Skeletal muscle tissue (tissue), 4 donors: Measurements from ENCODE around the gene VAV2. TPM values are rescaled to one million over a fixed set of nuclear protein-coding genes. Genes with fewer than 3 reads are reported as not detected.

Experiments
- H3K27ac ChIP-seq: one replicate; pipeline ENCODE4 v1.7.0; 2013; ENCODE audit warnings: mild to moderate bottlenecking, low read depth, low read length, inconsistent platforms
- H3K27me3 ChIP-seq, 3 donors: one replicate each; pipeline ENCODE4 v1.7.0; 2013; ENCODE audit warnings: low read length in 3 of 3; ENCODE audit not compliant: control insufficient read depth in 3 of 3, insufficient read depth in 3 of 3
- H3K36me3 ChIP-seq, 3 donors: one replicate each; pipeline ENCODE4 v1.7.0; 2013; ENCODE audit warnings: low read length in 3 of 3; ENCODE audit not compliant: control insufficient read depth in 3 of 3, insufficient read depth in 3 of 3
- H3K4me1 ChIP-seq, 3 donors: one replicate each; pipeline ENCODE4 v1.7.0; 2013; ENCODE audit warnings: low read length in 3 of 3, mild to moderate bottlenecking in 3 of 3; ENCODE audit not compliant: control insufficient read depth in 3 of 3, insufficient read depth in 3 of 3
- H3K4me3 ChIP-seq, 3 donors: one replicate each; pipeline ENCODE4 v1.7.0; 2013; ENCODE audit warnings: low read length in 3 of 3
- H3K9ac ChIP-seq, 3 donors: one replicate each; pipeline ENCODE4 v1.7.0; 2013; ENCODE audit warnings: low read length in 3 of 3, mild to moderate bottlenecking in 3 of 3, moderate library complexity in 2 of 3, low read depth in 1 of 3
- H3K9me3 ChIP-seq, 3 donors: one replicate each; pipeline ENCODE4 v1.7.0; 2013; ENCODE audit warnings: low read length in 3 of 3; ENCODE audit not compliant: control insufficient read depth in 3 of 3
- total RNA-seq: library from RNA; depleted of rRNA; stranded (reverse); fragments of >200 nt; gene quantifications from one replicate; pipeline ENCODE4 v1.2.3, GENCODE V29; 2014
- donor health status: Osteomylitis.

VAV2 gene
- total RNA-seq, 1 donor from 2014 or later, result 9.9 TPM

DNA sequence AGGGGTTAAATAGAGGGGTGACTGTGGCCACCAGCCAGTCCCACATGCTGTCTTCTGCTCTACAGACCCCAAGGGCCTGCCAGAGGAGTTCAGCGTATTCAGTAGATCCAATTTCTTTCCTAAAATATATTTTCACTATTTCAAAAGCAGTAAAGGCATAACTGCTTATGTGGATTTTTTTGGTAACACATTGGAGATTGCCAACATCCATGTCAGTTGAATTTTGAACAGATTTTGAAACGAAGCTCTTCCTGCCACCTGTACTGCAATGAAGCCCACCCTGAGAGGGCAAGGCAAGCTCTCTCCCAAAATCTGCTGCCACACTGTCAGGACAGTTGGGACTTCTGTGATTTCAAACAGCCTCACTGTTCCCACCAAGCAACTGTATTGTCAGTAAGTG is 216.8 kb downstream of the VAV2 start:
- Histone ChIP-seq H3K27me3 (no peaks in the 10 kb centered on the region), H3K4me3 (no peak overlapping the region), H3K9ac (no peak overlapping the region), H3K9me3 (peaks cover 0 to 4% (median 0%) of the 10 kb centered on the region in 3 donors), H3K36me3 (peaks cover 5 to 18% (median 8%) of the 10 kb centered on the region in 3 donors), H3K4me1 (peaks cover 0 to 6% (median 4%) of the 10 kb centered on the region in 3 donors), H3K27ac (no peak overlapping the region)

DNA sequence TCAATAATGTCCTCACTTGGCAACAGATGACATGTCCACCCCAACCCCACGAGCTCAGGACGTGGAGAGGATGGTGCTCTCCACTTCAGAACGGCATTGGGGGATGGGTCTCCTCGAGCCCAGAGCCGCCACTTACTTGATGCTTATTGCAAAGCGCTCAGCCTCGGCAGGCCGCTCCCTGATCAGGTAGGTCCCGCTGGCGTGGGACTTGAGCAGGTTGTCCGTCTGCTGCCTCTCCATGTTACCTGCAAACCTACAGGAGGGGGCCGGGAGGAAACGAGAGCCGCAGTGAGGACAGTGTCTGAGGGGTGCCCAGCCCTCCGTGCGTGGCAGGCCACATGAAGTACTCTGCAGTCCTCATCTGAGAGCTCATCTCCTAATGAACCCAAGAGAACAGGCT is 217.3 kb downstream of the VAV2 start:
- no peak overlapping the region for H3K4me3 ChIP-seq
- no peaks in the 10 kb centered on the region for H3K27me3 ChIP-seq
- H3K27ac ChIP-seq, result no peak overlapping the region
- peaks cover 5 to 18% (median 8%) of the 10 kb centered on the region in 3 donors for H3K36me3 ChIP-seq
- H3K9me3 ChIP-seq, result peaks cover 0 to 4% (median 0%) of the 10 kb centered on the region in 3 donors
- peaks cover 0 to 6% (median 4%) of the 10 kb centered on the region in 3 donors for H3K4me1 ChIP-seq
- H3K9ac ChIP-seq, result no peak overlapping the region

DNA sequence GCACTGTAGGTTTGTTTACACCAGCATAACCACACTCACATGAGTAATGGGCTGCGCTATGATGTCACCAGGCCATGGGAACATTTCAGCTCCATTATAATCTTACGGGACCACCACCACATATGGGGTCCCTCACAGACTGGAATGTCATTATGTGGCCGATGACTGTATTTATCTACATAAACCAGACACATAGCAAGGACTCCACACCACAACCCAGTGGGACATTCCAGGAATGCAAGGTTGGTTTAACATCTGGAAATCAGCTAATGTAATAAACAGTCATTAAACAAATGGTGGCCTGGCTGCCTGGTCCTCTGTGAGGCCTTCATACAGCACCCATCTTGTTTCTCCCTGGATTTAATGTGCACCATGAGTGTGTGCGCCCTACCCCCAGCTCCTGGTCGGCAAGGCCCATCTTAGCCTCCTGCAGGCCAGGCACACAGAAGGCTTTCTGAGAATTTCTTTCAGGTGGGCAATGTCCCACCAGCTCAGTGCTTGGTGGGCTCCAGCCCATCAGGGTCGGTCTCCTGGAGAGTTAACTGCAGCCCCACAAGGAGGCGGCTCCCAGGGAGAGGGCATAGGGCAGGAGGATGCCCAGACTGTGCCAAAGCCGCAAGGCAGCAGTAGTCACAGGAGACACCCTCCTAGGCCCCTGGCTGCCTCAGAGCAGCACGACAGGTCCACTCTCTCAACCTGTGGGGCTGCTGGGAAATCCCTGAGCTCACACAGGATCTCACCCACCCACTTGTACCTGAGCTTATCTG is 218.1 kb downstream of the VAV2 start:
- Histone ChIP-seq H3K4me3 (no peak overlapping the region), H3K27ac (no peak overlapping the region), H3K9me3 (peaks cover 0 to 4% (median 0%) of the 10 kb centered on the region in 3 donors), H3K4me1 (peaks cover 0 to 6% (median 4%) of the 10 kb centered on the region in 3 donors), H3K9ac (no peak overlapping the region), H3K27me3 (no peaks in the 10 kb centered on the region), H3K36me3 (peaks cover 5 to 16% (median 8%) of the 10 kb centered on the region in 3 donors)

DNA sequence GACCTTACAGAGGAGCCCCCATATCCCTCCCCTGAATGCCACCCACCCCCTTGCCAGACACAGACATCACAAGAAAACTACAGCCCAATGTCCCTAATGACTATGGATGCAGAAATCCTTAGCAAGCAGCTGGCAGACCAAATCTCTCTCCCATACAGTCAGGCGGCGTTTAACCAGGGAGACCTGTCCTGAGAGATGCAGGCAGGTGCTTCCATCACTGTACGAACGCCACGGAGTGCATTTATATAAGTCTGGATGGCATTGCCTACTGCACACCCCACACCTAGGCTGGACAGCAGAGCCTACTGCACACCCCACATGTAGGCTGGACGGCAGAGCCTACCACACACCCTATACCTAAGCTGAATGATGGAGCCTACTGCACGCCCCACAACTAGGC is 219.5 kb downstream of the VAV2 start:
- H3K9me3 ChIP-seq, result peaks cover 0 to 7% (median 0%) of the 10 kb centered on the region in 3 donors
- H3K9ac ChIP-seq, result no peak overlapping the region
- peaks cover 0 to 5% (median 4%) of the 10 kb centered on the region in 3 donors for H3K4me1 ChIP-seq
- no peak overlapping the region for H3K27ac ChIP-seq
- no peak overlapping the region for H3K4me3 ChIP-seq
- H3K27me3 ChIP-seq, result no peaks in the 10 kb centered on the region
- H3K36me3 ChIP-seq, result peaks cover 11 to 25% (median 15%) of the 10 kb centered on the region in 3 donors

DNA sequence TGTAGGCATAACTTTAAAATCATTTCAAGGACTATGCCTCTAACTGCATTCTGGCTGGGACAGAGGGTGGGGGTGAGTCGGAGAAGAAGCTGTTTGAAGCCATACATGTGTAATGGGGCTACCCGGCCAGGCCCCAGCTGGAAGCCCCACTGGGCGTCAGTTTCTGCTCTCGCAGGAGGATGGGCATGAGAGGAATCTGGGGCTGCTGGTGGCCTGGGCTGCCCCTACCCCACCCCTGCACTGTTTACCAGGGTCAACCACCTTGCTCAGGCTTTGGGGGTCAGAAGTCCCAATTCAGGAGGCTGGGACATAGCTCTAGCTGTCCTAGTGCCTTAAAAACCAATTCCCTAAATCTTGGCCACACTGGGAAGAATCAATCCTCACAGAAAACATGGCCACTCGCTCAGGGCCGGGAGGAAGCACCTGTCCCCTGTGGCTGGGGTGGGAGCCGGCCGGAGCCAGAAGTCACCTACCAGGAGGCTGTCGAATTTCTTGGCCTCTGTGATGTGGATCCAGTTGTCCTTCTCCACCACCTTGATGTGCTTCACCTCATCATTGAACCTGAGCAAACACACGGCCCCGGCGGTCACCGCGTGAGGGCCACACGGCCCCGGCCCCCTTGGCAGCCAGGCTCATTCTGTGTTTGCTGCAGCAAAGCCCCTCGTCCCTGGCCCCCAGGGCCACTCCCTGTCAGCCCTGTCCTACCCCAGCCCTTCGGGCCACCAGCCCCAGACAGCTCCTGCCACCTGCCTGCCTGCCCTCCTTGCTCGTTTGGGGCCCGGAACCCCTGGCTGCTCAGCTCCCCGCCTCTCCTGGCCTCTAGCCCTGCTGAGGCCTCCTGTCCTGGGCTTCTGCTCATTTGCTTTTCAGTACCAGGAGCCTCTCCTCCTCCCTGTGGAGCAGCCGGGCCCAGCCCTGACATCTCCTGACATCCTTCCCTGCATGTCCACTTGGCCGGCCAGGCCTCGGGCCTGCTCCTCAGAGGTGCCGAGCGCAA is 220.3 kb downstream of the VAV2 start:
- H3K36me3 ChIP-seq, result peaks cover 11 to 27% (median 18%) of the 10 kb centered on the region in 3 donors
- no peaks in the 10 kb centered on the region for H3K27me3 ChIP-seq
- peaks cover 0 to 10% (median 0%) of the 10 kb centered on the region in 3 donors for H3K9me3 ChIP-seq
- H3K4me1 ChIP-seq, result no peaks in the 10 kb centered on the region
- H3K9ac ChIP-seq, result no peak overlapping the region
- no peak overlapping the region for H3K27ac ChIP-seq
- H3K4me3 ChIP-seq, result no peak overlapping the region

DNA sequence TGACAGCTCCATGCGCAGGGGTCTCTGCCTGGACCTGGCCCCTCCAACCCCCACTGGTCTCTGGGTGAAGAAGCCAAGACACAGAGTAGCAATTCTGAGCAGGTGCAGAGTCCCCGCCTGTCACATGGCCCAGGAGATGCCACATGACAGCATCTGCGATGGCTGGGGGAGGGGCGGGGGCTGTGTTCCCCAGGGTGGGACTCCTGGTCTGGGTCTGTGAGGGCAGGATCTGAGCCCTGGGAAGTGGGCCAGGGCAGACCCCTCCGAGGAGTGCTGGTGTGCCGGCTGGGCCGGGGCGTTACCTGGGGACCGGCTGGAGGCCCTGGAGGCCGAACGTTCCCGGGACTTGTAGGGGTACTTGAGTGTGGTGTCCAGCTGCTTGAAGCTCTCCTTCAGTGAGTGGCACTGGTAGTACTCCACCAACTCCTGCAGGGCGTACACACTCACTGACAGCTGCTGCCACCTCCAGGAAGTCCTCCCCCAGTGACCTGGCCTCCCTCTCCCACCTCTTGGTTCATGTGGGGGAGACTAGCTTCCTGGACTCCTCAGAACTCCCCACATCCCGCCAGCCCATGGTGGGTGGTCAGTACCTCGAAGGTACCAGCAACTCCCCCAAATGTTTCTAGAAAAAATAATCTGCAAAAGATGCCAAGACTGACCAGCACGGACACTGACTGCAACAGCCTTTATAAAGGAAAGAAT is 221.9 kb downstream of the VAV2 start:
- H3K36me3 ChIP-seq, result peaks cover 11 to 27% (median 20%) of the 10 kb centered on the region in 3 donors
- no peaks in the 10 kb centered on the region for H3K4me1 ChIP-seq
- H3K27me3 ChIP-seq, result no peaks in the 10 kb centered on the region
- H3K27ac ChIP-seq, result no peak overlapping the region
- H3K9ac ChIP-seq, result no peak overlapping the region
- H3K9me3 ChIP-seq, result peaks cover 0 to 10% (median 0%) of the 10 kb centered on the region in 3 donors
- H3K4me3 ChIP-seq, result no peak overlapping the region

DNA sequence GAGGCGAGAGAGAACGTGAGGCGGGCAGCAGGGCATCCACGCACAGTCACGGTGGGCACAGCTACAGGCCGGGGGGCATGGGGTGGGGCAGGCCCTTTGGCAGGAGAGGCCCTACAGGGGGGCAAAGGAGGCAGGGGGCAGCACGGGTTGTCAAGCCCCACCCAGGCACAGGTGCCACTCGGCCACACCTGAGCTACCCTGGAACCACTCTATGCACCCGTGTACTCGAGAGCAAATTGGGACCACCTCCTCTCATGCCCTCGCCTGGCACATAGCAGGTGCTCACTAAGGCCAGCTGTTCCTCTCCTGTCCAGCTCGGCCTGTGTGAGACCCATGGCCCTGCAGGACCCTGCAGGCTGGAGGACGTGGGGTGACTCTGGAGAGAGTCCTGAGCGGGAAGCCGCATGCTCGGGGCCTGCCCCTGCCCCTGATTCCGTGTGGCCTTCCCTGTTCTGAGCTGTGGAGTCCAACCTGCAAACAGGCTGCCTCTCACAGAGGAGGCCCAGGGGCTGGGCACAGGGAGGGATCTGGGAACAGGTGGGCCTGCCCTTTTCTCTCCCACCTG is 222.5 kb downstream of the VAV2 start:
- Histone ChIP-seq H3K4me1 (no peaks in the 10 kb centered on the region), H3K9ac (no peak overlapping the region), H3K27me3 (no peaks in the 10 kb centered on the region), H3K27ac (no peak overlapping the region), H3K4me3 (no peak overlapping the region), H3K36me3 (peaks cover 6 to 22% (median 20%) of the 10 kb centered on the region in 3 donors), H3K9me3 (peaks cover 0 to 10% (median 0%) of the 10 kb centered on the region in 3 donors)

DNA sequence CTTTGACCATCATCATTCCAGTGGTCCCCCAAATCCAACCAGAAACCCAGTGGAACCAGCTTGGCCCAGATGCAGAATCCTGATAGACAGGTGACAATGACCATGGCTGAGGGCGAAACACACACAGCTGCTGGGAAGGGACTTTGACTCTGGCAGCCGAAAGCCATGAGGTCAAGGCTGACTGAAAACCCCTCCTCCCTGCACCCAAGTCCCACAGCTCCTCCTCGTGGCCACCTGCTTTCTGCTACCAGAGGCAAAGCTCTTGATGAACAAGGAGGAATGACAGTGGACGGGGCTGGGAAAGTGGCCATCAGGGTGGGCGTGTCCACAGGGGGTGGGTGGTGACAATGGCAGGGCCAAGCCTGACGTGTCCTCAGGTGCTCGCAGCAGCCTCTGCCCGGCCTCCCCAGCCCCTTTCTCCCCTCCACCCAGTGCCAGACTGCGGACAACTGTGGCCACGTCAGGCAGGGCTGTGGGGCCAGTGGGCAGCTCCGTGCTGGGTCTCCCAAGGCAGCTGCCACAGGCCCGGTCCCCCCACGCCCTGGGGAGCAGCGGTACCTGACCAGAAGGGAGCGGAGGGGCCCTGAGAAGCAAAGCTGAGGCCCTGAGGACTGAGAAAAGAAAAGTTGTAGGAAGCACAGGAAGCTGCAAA is 223.1 kb downstream of the VAV2 start:
- no peak overlapping the region for H3K4me3 ChIP-seq
- H3K36me3 ChIP-seq, result peaks cover 6 to 20% (median 16%) of the 10 kb centered on the region in 3 donors
- no peak overlapping the region for H3K27ac ChIP-seq
- no peak overlapping the region for H3K9ac ChIP-seq
- H3K4me1 ChIP-seq, result no peaks in the 10 kb centered on the region
- H3K27me3 ChIP-seq, result no peaks in the 10 kb centered on the region
- peaks cover 0 to 7% (median 0%) of the 10 kb centered on the region in 3 donors for H3K9me3 ChIP-seq

DNA sequence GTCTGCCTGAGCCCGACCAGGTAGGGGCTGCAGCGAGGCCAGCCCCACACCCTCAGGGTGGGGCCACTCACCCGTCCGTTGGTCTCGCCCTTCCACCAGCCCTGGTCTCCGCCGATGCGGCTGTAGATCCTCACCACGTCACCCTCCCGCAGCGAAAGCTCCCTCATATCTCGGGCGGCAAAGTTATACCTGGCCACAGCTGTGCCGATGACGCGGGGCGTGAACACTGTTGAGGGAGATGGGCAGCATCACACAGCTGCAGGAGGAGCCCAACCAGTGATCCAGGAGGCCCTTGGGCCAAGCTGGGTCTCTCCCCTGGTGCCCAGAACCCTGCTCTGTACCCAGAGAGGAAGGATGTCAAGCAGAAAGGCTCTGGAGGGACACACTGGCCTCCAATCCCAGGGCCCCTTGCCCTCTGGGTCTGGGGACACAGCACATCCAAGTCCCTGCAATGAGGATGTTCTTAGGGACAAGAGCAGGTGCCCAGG is 223.7 kb downstream of the VAV2 start:
- Histone ChIP-seq H3K4me1 (no peaks in the 10 kb centered on the region), H3K9me3 (peaks cover 0 to 6% (median 0%) of the 10 kb centered on the region in 3 donors), H3K36me3 (peaks cover 6 to 23% (median 11%) of the 10 kb centered on the region in 3 donors), H3K4me3 (no peak overlapping the region), H3K9ac (no peak overlapping the region), H3K27me3 (no peaks in the 10 kb centered on the region), H3K27ac (no peak overlapping the region)
